ENCODE data around the gene SPAG5. TPM values are rescaled to one million over a fixed set of nuclear protein-coding genes. Genes with fewer than 3 reads are reported as not detected.
A peak's percentile ranks its signal among the peaks of the same experiment; 100 is the strongest.

Gene SPAG5
- total and polyA plus RNA-seq, 11 donors: 0.39 to 11.6 (median 1.2) TPM

DNA sequence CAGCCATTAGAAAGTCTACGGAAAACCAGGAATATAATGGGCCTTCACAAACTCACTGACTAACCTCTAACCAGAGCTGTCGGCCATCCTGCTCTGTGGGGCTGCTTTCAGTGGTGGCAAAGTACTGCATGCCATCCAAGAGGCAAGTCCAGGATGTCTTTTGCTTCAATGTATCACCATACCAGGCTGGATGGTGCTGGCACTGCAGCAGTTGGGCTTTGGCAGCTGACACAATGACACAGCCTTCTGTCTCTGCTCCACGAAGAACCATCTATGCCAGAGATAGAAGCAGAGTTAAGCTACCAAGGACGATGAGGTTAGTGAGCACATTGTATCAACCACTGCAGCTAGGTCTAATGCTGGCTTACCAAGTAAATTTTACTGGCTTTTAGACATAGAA lies 24.9 kb upstream of the SPAG5 start:
- peak; percentile 79 to 87 (median 82) for ATAC-seq

DNA sequence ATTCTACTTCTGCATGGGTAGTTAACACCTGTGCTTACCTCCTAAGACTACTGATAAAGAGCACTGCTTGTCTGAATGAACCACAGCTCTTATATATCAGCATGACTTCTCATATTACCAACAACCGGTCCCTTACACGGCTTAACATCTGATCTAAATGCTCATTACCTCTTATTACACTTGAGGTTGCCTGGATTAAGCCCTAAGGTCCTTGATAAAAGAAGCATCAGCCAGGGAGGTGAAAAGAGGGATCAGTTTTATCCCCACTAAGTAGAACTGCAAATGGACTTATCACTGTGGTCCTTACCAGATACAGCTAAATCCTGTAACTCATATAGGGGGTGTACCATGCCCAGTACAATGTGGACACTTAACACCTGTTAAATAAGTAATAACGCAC lies 23.4 kb upstream of the SPAG5 start:
- ATAC-seq: no peak
- Histone ChIP-seq H3K4me3 (no peak overlapping the region), H3K4me1 (peaks cover 0 to 16% (median 0%) of the 10 kb centered on the region in 12 donors), H3K36me3 (peaks cover 0 to 99% (median 93%) of the 10 kb centered on the region in 9 donors), H3K27ac (no peak overlapping the region), H3K27me3 (no peaks in the 10 kb centered on the region), H3K9me3 (no peaks in the 10 kb centered on the region)
- TF ChIP-seq, protein P1, sequence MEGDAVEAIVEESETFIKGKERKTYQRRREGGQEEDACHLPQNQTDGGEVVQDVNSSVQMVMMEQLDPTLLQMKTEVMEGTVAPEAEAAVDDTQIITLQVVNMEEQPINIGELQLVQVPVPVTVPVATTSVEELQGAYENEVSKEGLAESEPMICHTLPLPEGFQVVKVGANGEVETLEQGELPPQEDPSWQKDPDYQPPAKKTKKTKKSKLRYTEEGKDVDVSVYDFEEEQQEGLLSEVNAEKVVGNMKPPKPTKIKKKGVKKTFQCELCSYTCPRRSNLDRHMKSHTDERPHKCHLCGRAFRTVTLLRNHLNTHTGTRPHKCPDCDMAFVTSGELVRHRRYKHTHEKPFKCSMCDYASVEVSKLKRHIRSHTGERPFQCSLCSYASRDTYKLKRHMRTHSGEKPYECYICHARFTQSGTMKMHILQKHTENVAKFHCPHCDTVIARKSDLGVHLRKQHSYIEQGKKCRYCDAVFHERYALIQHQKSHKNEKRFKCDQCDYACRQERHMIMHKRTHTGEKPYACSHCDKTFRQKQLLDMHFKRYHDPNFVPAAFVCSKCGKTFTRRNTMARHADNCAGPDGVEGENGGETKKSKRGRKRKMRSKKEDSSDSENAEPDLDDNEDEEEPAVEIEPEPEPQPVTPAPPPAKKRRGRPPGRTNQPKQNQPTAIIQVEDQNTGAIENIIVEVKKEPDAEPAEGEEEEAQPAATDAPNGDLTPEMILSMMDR (IDR thresholded peaks at IDR 0.05): no peak
- no peak for TF ChIP-seq POLR2A (IDR thresholded peaks at IDR 0.05)
- intact Hi-C loops (cut with DNase I): no loop called here
- DNase-seq: no peak
- WGBS, 4 donors: 89 to 94% (median 93%) methylated on average over 3 of the region's 3 CpGs

More for the DNA sequence above, 24.9 kb upstream of the SPAG5 start:
- H3K27ac ChIP-seq: peak overlapping the region in 8 of 12 donors; percentile 4 to 64 (median 27)
- TF ChIP-seq POLR2A (IDR thresholded peaks at IDR 0.05): no peak
- TF ChIP-seq, protein P1 (IDR thresholded peaks at IDR 0.05): no peak
- H3K9me3 ChIP-seq: no peaks in the 10 kb centered on the region
- no peaks in the 10 kb centered on the region for H3K27me3 ChIP-seq
- 72 to 84% (median 79%) methylated on average over 4 of the region's 4 CpGs for WGBS, 4 donors
- DNase-seq: peak in 2 of 5 donors; percentile 33 to 43
- H3K4me1 ChIP-seq: peaks cover 0 to 16% (median 0%) of the 10 kb centered on the region in 12 donors
- intact Hi-C loops (cut with DNase I): no loop called here
- H3K36me3 ChIP-seq: peaks cover 2 to 99% (median 93%) of the 10 kb centered on the region in 9 donors
- H3K4me3 ChIP-seq: no peak overlapping the region

DNA sequence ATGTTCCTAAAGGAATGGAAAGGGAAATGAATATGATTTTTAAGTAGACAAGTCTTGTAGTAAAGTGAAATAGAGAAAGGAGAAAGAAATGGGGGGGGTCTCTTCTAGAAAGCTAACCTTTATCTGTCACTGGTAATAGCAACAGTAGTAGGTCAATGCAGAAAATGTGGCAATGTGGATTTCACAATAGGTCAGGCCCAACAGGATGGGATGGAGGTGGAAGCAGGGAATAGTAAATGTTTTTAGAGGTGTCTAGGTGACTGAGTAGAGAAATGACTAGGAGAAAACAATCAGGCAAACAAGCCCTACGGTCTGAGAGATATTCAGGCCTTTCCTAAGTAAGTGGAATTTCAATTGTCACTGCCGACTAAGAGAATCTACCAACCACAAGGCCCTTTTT lies 21.2 kb upstream of the SPAG5 start:
- no peaks in the 10 kb centered on the region for H3K27me3 ChIP-seq
- peaks cover 0 to 100% (median 96%) of the 10 kb centered on the region in 9 donors for H3K36me3 ChIP-seq
- no peaks in the 10 kb centered on the region for H3K9me3 ChIP-seq
- TF ChIP-seq POLR2A (IDR thresholded peaks at IDR 0.05): no peak
- TF ChIP-seq, protein P1 (IDR thresholded peaks at IDR 0.05): no peak
- DNase-seq: no peak
- whole genome bisulfite sequencing, 4 donors: 75 to 84% (median 80%) methylated on average over 2 of the region's 2 CpGs
- H3K27ac ChIP-seq: no peak overlapping the region
- H3K4me1 ChIP-seq: peaks cover 0 to 16% (median 0%) of the 10 kb centered on the region in 12 donors
- no peak overlapping the region for H3K4me3 ChIP-seq
- intact Hi-C loops (cut with DNase I): no loop called here
- no peak for ATAC-seq

DNA sequence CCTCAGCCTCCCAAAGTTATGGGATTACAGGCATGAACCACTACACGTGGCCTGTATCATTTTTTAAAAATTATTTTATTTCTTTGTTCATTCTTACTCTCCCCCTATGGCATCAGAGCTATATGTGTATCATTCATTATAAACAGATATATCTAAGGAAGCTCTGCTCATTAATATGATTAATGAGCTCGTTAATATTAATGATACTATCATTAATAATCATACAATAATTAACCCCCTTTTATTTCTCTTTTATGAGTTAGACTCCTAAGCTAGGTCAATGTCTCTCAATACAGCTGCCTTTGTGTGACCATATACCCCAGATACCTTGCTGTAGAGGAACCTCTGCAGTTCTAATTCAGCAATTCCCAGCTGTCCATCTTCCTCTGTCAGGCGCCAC lies 19.6 kb upstream of the SPAG5 start:
- WGBS, 4 donors: 91 to 97% (median 93%) methylated on average over 3 of the region's 3 CpGs
- no peak overlapping the region for H3K4me3 ChIP-seq
- no peaks in the 10 kb centered on the region for H3K9me3 ChIP-seq
- TF ChIP-seq POLR2A (IDR thresholded peaks at IDR 0.05): no peak
- TF ChIP-seq, protein P1 (IDR thresholded peaks at IDR 0.05): no peak
- H3K36me3 ChIP-seq: peaks cover 0 to 100% (median 97%) of the 10 kb centered on the region in 9 donors
- DNase-seq (no peak), ATAC-seq (no peak)
- intact Hi-C loops (cut with DNase I): loop anchor here in 1 of 10 donors (10.0 kb wide), 1 partner anchor 74 kb away; no protein-coding TSS in a partner anchor
- H3K27me3 ChIP-seq: no peaks in the 10 kb centered on the region
- H3K4me1 ChIP-seq: peaks cover 0 to 6% (median 0%) of the 10 kb centered on the region in 12 donors
- no peak overlapping the region for H3K27ac ChIP-seq

Measured in heart left ventricle (tissue), 16 donors.